ENCODE measurements around the gene RASSF9. TPM values are rescaled to one million over a fixed set of nuclear protein-coding genes. Genes with fewer than 3 reads are reported as not detected.

The RASSF9 gene
- total and polyA plus RNA-seq, 9 of the 15 experiments (the other 6 are each of a cell fraction or from before 2014, with no cell fraction given), result not detected

DNA sequence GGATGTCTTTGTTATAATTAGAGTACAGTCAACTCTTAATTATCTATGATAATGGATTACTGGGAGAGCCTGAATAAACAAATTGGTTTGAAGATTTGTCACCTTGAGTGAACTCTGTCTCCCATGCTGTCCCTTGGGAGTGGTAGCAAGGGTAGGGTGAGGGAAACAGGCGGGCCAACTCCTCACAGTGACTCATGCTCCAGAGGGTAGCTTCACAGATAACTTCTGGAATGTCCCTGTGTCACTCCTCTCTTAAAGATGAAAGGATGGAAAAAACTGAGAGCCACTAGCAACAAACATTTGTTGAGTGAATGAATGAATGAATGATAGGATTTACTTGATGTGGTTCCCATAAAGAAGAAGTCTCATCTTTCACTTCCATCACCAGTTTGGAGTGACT is 53.5 kb downstream of the RASSF9 start:
- Histone ChIP-seq H3K9ac (ENCODE audit: insufficient read depth in 1 of 2, low read depth in 2 of 2, low read length in 2 of 2) (no peak overlapping the region), H3K4me3 (no peak overlapping the region), H3K27me3 (ENCODE audit: control insufficient read depth in 2 of 2, insufficient read depth in 2 of 2, low read length in 2 of 2) (no peaks in the 10 kb centered on the region), H3K79me2 (ENCODE audit: control insufficient read depth, insufficient read depth, low read length) (no peaks in the 10 kb centered on the region), H3K9me3 (replicated peaks; ENCODE audit: control insufficient read depth, insufficient read depth, low read depth, low read length) (no peaks in the 10 kb centered on the region), H2AFZ (ENCODE audit: low read depth, low read length) (no peak overlapping the region), H4K20me1 (replicated peaks; ENCODE audit: control insufficient read depth, insufficient read depth, low read length) (no peaks in the 10 kb centered on the region), H3K4me1 (replicated peaks in 1 of 2; ENCODE audit: control insufficient read depth in 2 of 2, insufficient read depth in 2 of 2, low read length in 2 of 2) (no peaks in the 10 kb centered on the region), H3K9me1 (ENCODE audit: control insufficient read depth, insufficient read depth, low read length) (no peaks in the 10 kb centered on the region), H3K27ac (ENCODE audit: extremely low read depth, low read depth, low read length) (no peak overlapping the region), H3K36me3 (ENCODE audit: control insufficient read depth, insufficient read depth, low read length) (no peaks in the 10 kb centered on the region), H3K4me2 (ENCODE audit: insufficient read depth, low read length) (no peak overlapping the region)
- CTCF ChIA-PET (ENCODE audit: low intra/inter-chr PET ratio), result no interaction called here
- DNase-seq (ENCODE audit: extremely low read depth in 1 of 4, low spot score in 3 of 4), result no peak
- no TSS peak for BruUV-seq (replicated peaks)
- POLR2A ChIA-PET, result no interaction called here
- intact Hi-C loops (cut with micrococcal nuclease) (no loop called here), in situ Hi-C loops (cut with MboI) (no loop called here)
- no peak for ATAC-seq
- 0% methylated on average over 1 of the region's 1 CpG for WGBS (ENCODE audit: insufficient coverage, low coverage, missing lambda C conversion rate)
- TF ChIP-seq SMARCB1 (IDR thresholded peaks at IDR 0.05; ENCODE audit: insufficient read length, low read depth) (no peak), NFE2L1 (tag; IDR thresholded peaks at IDR 0.05; ENCODE audit: borderline replicate concordance, low read depth) (no peak)
- FAIRE-seq, result no peak

DNA sequence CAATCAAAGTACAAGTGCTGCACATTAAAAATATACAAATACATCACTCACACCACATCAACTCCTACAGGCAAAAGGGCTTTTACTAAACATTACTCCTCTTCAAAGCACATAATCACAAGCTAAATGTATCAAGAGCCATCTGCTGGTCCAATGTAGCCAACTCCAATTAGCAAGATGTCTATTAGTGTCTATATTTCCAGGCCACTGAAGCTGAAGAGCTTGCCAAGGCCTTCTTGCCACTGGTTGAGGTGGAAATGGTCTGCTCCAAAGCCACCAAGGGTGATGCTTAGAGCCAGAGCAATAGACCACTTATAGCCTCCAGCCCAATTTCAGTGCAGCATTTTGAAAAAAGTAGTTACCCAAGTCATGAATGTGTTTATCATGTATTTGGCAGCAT is 54.4 kb downstream of the RASSF9 start:
- no peaks in the 10 kb centered on the region for H3K27me3 ChIP-seq (ENCODE audit: control insufficient read depth in 2 of 2, insufficient read depth in 2 of 2, low read length in 2 of 2)
- H3K79me2 ChIP-seq (ENCODE audit: control insufficient read depth, insufficient read depth, low read length), result no peaks in the 10 kb centered on the region
- no peaks in the 10 kb centered on the region for H3K9me1 ChIP-seq (ENCODE audit: control insufficient read depth, insufficient read depth, low read length)
- in situ Hi-C loops (cut with MboI), result no loop called here
- no peak overlapping the region for H2AFZ ChIP-seq (ENCODE audit: low read depth, low read length)
- no peak for TF ChIP-seq ZNF592 (IDR thresholded peaks at IDR 0.05)
- no peak for TF ChIP-seq MIER1 (IDR thresholded peaks at IDR 0.05; ENCODE audit: low read depth)
- no peak overlapping the region for H3K4me3 ChIP-seq
- DNase-seq (ENCODE audit: extremely low read depth in 1 of 4, low spot score in 3 of 4) (no peak), ATAC-seq (no peak), FAIRE-seq (no peak)
- H3K36me3 ChIP-seq (ENCODE audit: control insufficient read depth, insufficient read depth, low read length), result no peaks in the 10 kb centered on the region
- H3K4me1 ChIP-seq (replicated peaks in 1 of 2; ENCODE audit: control insufficient read depth in 2 of 2, insufficient read depth in 2 of 2, low read length in 2 of 2), result no peaks in the 10 kb centered on the region
- CTCF ChIA-PET (ENCODE audit: low intra/inter-chr PET ratio), result no interaction called here
- no peak overlapping the region for H3K4me2 ChIP-seq (ENCODE audit: insufficient read depth, low read length)
- H3K9me3 ChIP-seq (replicated peaks; ENCODE audit: control insufficient read depth, insufficient read depth, low read depth, low read length), result no peaks in the 10 kb centered on the region
- no peaks in the 10 kb centered on the region for H4K20me1 ChIP-seq (replicated peaks; ENCODE audit: control insufficient read depth, insufficient read depth, low read length)
- BruUV-seq (replicated peaks), result no TSS peak
- H3K9ac ChIP-seq (ENCODE audit: insufficient read depth in 1 of 2, low read depth in 2 of 2, low read length in 2 of 2), result no peak overlapping the region
- POLR2A ChIA-PET, result no interaction called here
- intact Hi-C loops (cut with micrococcal nuclease), result no loop called here
- no peak overlapping the region for H3K27ac ChIP-seq (ENCODE audit: extremely low read depth, low read depth, low read length)

All from K562 (cell line).